ENCODE data around the gene FBXO41. TPM values are rescaled to one million over a fixed set of nuclear protein-coding genes. Genes with fewer than 3 reads are reported as not detected.

The FBXO41 gene
- total RNA-seq, 1 experiment from 2014 or later: 12.1 TPM

- Histone ChIP-seq H3K36me3 (ENCODE audit: control insufficient read depth, insufficient read depth, low read length) (peaks cover 3% of the 10 kb centered on the region), H3K4me1 (no peaks in the 10 kb centered on the region), H3K4me3 (ENCODE audit: low read depth, low read length) (no peak overlapping the region), H3K9me3 (no peaks in the 10 kb centered on the region), H3K27me3 (replicated peaks; ENCODE audit: control insufficient read depth, insufficient read depth, low read length) (no peaks in the 10 kb centered on the region)
- Mint-ChIP-seq H3K27me3 (ENCODE audit: insufficient read depth, unreplicated experiment) (no peaks in the 10 kb centered on the region), H3K36me3 (ENCODE audit: insufficient read depth, unreplicated experiment) (peaks cover 62% of the 10 kb centered on the region), H3K4me3 (ENCODE audit: unreplicated experiment) (no peak overlapping the region), H3K9me3 (ENCODE audit: unreplicated experiment) (no peaks in the 10 kb centered on the region), H3K27ac (ENCODE audit: unreplicated experiment) (no peak overlapping the region), H3K4me1 (ENCODE audit: low read depth, unreplicated experiment) (no peaks in the 10 kb centered on the region)
- no TSS peak for BruUV-seq (replicated peaks)
- CTCF ChIA-PET: interaction anchor here (0.9 kb wide), 1 partner anchor 12 kb away, joined by 5 read pairs; no protein-coding TSS in a partner anchor
- no peak for TF ChIP-seq CTCF (IDR thresholded peaks at IDR 0.05; ENCODE audit: insufficient read depth in 1 of 2, low read depth in 1 of 2, low read length in 1 of 2, severe bottlenecking in 1 of 2, unreplicated experiment in 1 of 2)
- no peak for DNase-seq
- intact Hi-C loops (cut with micrococcal nuclease; ENCODE audit: unreplicated experiment): no loop called here
- POLR2A ChIA-PET: no interaction called here
Observed at GRCh38 chr2:73257021-73257420, 27.3 kb downstream of the FBXO41 start.

GRCh38 chr2:73256618-73256922 lies 27.7 kb downstream of the FBXO41 start:
- ChIA-PET CTCF (interaction anchor here (1.0 kb wide), 1 partner anchor 12 kb away, joined by 3 read pairs; no protein-coding TSS in a partner anchor), POLR2A (interaction anchor here (0.6 kb wide), 1 partner anchor 24 kb away, joined by 4 read pairs; the partner anchor contains the start of gene PRADC1)
- DNase-seq: no peak
- Mint-ChIP-seq H3K4me1 (ENCODE audit: low read depth, unreplicated experiment) (no peaks in the 10 kb centered on the region), H3K36me3 (ENCODE audit: insufficient read depth, unreplicated experiment) (peaks cover 67% of the 10 kb centered on the region), H3K27me3 (ENCODE audit: insufficient read depth, unreplicated experiment) (no peaks in the 10 kb centered on the region), H3K27ac (ENCODE audit: unreplicated experiment) (no peak overlapping the region), H3K4me3 (ENCODE audit: unreplicated experiment) (no peak overlapping the region), H3K9me3 (ENCODE audit: unreplicated experiment) (no peaks in the 10 kb centered on the region)
- BruUV-seq (replicated peaks): no TSS peak
- intact Hi-C loops (cut with micrococcal nuclease; ENCODE audit: unreplicated experiment): no loop called here
- H3K27me3 ChIP-seq (replicated peaks; ENCODE audit: control insufficient read depth, insufficient read depth, low read length): no peaks in the 10 kb centered on the region
- H3K4me1 ChIP-seq: no peaks in the 10 kb centered on the region
- TF ChIP-seq CTCF (IDR thresholded peaks at IDR 0.05; ENCODE audit: insufficient read depth in 1 of 2, low read depth in 1 of 2, low read length in 1 of 2, severe bottlenecking in 1 of 2, unreplicated experiment in 1 of 2): no peak
- H3K9me3 ChIP-seq: no peaks in the 10 kb centered on the region
- H3K36me3 ChIP-seq (ENCODE audit: control insufficient read depth, insufficient read depth, low read length): peaks cover 3% of the 10 kb centered on the region
- no peak overlapping the region for H3K4me3 ChIP-seq (ENCODE audit: low read depth, low read length)

- Mint-ChIP-seq H3K36me3 (ENCODE audit: insufficient read depth, unreplicated experiment) (peaks cover 71% of the 10 kb centered on the region), H3K4me3 (ENCODE audit: unreplicated experiment) (no peak overlapping the region), H3K27ac (ENCODE audit: unreplicated experiment) (no peak overlapping the region), H3K27me3 (ENCODE audit: insufficient read depth, unreplicated experiment) (no peaks in the 10 kb centered on the region), H3K4me1 (ENCODE audit: low read depth, unreplicated experiment) (no peaks in the 10 kb centered on the region), H3K9me3 (ENCODE audit: unreplicated experiment) (no peaks in the 10 kb centered on the region)
- DNase-seq: no peak
- no peaks in the 10 kb centered on the region for H3K27me3 ChIP-seq (replicated peaks; ENCODE audit: control insufficient read depth, insufficient read depth, low read length)
- H3K4me1 ChIP-seq: no peaks in the 10 kb centered on the region
- intact Hi-C loops (cut with micrococcal nuclease; ENCODE audit: unreplicated experiment): no loop called here
- ChIA-PET CTCF (interaction anchor here (1.0 kb wide), 1 partner anchor 12 kb away, joined by 3 read pairs; no protein-coding TSS in a partner anchor), POLR2A (interaction anchor here (0.6 kb wide), 1 partner anchor 23 kb away, joined by 4 read pairs; the partner anchor contains the start of gene PRADC1)
- no peaks in the 10 kb centered on the region for H3K9me3 ChIP-seq
- peaks cover 3% of the 10 kb centered on the region for H3K36me3 ChIP-seq (ENCODE audit: control insufficient read depth, insufficient read depth, low read length)
- no peak overlapping the region for H3K4me3 ChIP-seq (ENCODE audit: low read depth, low read length)
- no peak for TF ChIP-seq CTCF (IDR thresholded peaks at IDR 0.05; ENCODE audit: insufficient read depth in 1 of 2, low read depth in 1 of 2, low read length in 1 of 2, severe bottlenecking in 1 of 2, unreplicated experiment in 1 of 2)
- BruUV-seq (replicated peaks): no TSS peak
Observed at GRCh38 chr2:73255907-73256617, 28.2 kb downstream of the FBXO41 start.
